Measurements from ENCODE around the gene RARA. TPM values are rescaled to one million over a fixed set of nuclear protein-coding genes. Genes with fewer than 3 reads are reported as not detected.
A peak's percentile ranks its signal among the peaks of the same experiment; 100 is the strongest.
"Not testable (repeated sequence)": the region's sequence is repeated elsewhere in the genome, so short reads cannot be mapped to it uniquely, and the experiment has no call there.

The RARA gene
- total RNA-seq, 1 donor from 2014 or later, result 9.2 TPM

DNA sequence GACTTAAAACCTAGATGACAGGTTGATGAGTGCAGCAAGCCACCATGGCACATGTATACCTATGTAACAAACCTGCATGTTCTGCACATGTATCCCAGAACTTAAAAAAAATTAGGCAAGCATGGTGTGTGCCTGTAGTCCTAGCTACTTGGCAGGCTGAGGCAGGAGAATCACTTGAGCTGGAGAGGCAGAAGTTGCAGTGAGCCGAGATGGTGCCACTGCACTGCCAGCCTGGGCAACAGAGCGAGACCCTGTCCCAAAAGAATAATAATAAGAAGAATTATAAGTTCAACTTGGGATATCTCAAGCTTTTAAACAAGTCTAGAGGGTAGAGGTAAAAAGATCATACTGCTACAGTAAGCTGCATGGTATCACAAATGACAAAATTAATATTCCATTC, 11.5 kb upstream of the RARA start:
- DNase-seq (ENCODE audit: low read depth, low spot score), result no peak

DNA sequence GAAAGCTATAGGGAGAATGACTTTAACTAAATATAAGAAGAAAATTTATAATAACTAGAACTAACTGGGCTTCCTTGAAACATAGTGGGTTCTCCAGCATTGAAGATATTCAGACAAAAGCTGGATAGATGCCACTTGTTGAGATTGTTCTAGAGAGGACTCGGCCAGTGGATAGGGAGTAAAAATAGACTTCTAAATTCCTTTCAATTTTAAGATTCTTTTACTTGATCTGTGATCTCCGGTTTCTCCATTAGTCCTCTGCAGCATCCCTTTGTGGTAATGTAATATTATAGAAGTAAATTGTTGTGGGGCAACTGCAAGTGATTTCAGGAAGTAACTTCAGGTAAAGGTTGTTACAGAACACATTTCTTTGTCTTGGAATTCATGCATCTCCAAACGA, 10.3 kb upstream of the RARA start:
- no peak for DNase-seq (ENCODE audit: low read depth, low spot score)

DNA sequence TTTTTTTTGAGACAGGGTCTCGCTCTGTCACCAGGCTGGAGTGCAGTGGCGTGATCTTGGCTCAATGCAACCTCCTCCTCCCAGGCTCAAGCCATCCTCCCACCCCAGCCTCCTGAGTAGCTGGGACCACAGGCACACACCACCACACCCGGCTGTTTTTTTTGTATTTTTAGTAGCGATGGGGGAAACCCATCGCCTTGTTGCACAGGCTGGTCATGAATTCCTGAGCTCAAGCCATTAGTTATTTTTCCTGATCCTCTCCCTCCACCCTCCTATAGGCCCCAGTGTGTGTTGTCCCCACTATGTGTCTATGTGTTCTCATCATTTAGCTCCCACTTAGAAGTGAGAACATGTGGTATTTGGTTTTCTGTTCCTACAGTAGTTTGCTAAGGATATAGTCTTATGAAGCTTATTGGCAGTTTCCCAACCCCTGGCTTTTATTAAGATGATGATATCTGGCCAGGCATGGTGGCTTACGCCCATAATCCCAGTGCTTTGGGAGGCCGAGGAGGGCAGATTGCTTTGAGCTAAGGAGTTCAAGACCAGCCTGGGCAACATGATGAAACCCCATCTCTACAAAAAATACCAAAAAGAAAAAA, 9.7 kb upstream of the RARA start:
- DNase-seq (ENCODE audit: low read depth, low spot score), result not testable (repeated sequence)

DNA sequence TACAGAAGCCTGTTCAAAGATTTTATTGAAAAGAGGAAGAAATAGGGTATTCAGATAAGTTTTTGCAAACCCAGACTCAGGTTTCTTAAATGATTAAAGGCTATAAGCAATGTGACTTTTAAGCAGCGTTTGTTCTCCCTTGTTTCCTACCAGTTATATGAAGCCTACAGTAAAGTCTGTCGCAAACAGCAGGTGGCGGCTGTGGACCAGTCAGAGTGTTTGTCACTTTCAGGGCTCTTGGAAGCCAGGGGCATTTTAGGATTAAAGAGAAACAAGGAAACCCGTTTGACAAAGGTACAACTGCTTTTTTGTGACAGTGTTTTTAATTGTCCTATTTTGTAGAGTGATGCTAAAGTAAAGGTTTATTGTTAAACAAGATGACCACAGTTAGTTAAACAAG, 7.7 kb upstream of the RARA start:
- DNase-seq (ENCODE audit: low read depth, low spot score), result no peak

DNA sequence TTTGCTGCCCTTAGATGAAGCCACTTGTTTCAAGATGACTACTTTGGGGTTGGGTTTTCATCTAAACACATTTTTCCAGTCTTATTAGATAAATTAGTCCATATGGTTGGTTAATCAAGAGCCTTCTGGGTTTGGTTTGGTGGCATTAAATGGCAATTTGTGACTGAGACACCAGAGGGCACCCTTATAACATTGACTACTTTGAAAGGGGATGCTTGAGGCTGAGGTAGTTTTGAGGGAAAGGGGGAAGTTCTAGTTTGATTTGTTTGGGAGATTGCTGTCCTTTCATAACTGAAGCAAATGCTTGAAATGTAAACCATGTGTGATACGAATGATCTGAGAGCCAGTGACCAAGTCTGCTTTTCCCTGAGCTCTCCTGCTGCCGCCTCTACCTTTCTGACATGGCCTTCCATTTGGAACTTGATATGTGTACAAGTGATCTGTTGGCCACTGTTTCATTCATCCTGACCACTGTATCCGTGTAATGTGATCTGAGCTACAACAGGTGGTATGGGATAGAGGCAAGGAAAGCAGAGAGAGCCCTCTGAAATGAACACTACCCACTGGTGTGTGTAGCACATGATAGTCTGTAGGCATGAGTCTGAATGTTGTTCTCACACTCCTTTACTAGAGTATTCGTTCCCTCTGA, 5.8 kb upstream of the RARA start:
- no peak for DNase-seq (ENCODE audit: low read depth, low spot score)

DNA sequence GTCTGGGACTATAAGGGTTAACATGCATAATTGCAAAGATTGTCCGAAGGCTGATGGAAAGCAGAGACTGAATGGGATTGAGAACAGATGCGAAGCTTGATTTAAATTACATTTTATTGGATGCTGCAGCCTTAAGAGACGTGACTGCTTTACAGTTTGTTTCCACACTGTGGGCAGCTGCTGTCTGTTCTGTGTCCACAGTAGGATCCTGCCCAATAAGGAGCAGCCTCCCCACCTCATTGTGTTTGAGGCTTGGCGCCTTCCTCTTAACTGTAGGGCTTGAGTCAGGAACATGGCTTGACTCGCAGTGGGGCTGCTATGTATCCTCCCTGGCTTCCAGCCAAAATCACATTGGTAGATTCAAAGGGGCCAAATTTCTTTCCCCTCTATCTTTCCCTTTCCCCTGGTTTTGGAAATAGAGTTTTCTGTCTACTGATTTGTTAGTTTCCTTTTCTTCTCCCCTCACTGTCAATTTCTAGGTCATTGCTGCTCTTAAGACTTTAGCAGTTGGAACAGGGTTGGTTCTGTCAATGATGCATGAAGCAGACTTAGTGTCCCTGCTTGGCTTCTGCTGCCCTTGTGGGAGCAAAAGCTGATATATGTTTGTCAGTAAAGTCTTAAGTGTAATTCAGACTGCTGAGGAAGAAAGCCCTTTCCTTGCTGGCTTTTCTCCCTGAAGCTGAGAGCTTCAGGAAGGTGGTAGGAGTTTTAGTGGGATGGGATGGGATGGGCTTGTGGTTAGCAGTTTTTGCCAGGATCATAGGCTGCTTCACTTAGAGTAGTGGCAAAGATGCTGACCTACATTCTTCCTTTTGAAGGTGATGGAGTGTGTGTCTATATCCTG, 5.0 kb upstream of the RARA start:
- DNase-seq (ENCODE audit: low read depth, low spot score), result no peak

DNA sequence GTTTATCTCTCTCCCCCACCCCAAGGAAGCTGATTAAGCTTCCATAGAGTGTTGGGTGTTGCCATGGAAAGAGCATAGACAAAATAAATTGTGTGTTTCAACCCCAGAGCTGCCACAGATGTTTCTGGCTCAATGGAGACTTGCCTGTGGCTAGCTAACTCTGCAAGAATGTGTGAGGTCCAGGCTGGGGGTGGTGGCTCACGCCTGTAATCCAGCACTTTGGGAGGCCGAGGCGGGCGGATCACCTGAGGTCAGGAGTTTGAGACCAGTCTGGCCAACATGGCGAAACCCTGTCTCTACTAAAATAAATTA, 4.5 kb upstream of the RARA start:
- not testable (repeated sequence) for DNase-seq (ENCODE audit: low read depth, low spot score)

DNA sequence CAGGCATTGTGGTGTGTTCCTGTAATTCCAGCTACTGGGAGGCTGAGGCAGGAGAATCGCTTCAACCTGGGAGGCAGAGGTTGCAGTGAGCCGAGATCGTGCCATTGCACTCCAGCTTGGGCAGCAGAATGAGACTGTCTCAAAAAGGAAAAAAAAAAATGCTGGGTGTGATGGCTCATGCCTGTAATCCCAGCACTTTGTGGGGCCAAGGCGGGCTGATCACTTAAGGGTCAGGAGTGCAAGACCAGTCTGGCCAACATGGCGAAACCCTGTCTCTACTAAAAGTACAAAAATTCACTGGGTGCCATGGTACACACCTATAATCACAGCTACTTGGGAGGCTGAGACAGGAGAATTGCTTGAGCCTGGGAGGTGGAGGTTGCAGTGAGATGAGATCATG, 4.1 kb upstream of the RARA start:
- not testable (repeated sequence) for DNase-seq (ENCODE audit: low read depth, low spot score)

DNA sequence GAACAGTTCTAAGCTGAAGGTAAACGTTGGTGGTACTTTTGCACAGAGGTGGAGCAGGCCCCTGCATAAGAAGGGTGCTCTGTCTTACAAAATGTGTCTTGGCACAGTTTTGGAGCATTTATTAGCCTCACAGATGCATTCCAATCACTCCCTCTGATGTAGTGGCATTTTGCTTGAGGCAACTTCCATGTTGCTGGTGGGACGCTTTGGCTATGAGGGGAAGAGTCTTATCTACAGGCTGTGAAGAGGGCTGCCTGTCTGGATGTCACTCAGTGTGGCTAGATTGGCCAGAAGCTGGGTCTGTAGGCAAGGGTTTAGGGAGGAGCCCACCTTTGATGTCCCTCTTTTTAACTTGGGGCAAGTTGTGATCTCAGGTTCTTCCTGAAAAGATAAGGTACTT, 2.6 kb upstream of the RARA start:
- DNase-seq (ENCODE audit: low read depth, low spot score), result no peak

DNA sequence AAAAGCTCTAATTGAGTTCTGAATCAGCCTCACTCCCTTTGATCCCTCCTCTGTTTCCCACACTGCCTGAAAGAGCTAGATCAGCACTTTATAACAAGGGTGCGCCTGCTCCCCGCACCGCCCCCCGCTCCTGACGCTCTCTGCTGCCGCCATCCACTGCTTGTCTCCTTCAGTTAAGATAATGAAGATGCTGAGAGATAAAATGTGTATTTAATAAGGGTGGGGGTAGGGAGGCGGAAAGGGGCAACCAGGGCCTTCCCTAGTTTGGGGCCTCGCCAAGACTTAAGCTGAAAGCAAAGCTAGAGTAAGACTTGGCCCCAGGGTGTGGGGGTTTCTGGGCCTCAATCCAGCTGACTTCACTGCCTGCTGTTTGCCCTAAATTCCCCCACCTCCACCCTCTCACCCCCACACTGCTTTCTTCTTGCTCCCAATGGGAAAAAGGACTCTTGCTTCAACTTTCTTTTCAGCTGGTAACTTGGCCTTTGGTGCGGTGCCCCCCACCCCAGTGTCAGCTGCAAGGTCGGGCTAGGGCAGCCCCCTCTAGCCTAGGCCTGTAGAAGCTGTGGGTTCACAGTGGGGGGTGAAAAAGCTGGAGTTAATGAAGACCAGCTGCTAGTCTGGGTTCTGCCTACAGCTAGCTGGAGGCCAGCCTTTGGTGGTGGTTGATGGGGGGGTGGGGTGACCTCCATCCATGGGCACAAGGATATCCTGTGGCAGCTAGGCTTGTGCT, 1.8 kb upstream of the RARA start:
- DNase-seq (ENCODE audit: low read depth, low spot score), result no peak

DNA sequence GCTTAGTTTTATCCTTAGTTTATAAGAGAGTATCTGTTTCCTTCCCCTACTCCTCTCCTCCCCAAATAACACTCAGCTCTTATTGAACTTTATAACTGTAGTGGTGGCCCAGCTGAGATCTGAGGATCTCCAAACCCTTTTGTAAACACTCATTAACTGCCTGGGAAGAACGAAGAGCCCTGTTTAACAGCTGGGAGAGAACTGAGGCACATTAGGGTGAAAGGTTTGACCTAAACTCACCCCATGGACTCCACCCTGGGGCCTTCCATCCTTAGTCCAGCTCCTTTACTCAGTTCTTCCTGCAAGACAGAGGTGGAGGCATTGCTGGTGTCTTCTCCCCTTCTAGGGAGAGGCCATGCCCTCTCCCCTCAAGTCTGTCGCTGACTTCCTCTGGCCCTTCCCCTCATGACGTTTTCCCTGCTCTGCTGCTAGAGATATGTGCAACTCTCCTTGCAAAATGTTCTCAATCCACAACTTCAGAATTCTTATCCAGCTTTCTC, 1.2 kb upstream of the RARA start:
- no peak for DNase-seq (ENCODE audit: low read depth, low spot score)

DNA sequence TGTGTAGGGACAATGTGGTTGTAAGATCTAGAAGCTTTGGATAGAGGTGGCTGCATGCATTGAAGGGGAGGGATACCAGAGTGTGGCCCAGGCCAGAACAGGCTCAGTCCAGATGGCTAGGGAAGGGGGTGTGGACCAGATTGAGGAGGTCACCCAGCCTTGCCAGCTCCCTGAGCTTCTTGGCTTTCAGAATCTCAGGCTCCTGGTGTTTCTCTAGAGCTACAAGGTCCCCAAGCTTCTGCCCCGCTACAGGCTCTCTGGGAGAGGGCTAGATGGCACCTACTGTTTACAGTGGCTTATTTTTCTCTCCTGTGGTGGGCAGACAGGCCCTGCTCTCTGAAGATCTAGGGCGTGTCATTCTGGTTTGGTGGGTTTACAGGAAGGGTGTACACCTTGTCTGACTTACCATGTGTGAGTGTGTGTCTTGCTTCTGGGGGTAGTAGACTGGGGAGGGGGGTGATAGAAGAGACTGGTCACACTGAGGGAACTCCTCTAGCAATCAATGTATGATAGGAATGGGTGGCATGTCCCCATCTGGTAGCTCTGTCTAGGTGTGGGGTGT, 1.1 kb downstream of the RARA start:
- no peak for DNase-seq (ENCODE audit: low read depth, low spot score)

DNA sequence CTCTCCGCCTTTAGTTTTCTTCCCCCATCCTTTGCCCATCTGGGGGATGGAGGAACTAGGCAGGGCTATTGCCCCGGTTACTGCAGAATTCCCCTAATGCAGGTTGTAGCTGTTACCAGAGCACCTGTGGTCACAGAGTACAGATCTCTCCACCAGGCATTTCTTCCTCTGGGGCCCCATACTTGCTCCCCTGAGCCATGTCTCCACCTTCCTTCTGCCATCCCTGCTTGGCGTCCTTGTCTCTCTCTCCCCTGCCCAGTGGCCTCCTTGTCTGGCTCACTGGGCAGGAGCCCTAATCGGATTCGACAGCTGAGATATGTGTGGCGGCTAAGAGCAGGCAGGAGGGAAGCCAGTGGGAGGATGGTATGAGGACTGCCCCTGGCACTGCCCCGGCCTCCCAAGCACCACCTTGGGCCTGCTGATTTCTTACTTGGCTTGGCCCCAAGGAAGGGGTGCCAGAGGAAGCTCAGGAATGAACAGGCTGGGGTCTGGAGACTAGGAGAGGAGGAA, 2.0 kb downstream of the RARA start:
- no peak for DNase-seq (ENCODE audit: low read depth, low spot score)

DNA sequence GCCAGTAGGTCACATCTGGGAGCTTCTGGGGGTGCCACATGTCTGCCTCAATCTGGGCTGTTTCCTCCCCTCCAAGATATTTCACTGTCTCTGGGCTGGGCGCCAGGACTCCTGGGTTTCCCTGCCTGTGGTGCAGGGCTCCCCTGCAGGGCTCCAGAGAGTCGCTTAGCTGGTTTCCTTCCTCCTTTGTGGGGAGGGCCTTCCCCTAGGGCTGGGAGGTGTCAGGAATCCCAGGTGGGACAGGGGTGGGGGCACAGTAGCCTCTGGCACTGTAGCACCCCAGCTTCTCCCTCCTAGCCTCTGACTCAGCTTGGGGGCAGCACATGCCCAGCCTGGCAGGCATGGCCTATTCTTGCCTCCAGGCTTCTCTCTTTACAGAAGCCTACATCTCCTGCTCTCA, 2.6 kb downstream of the RARA start:
- DNase-seq (ENCODE audit: low read depth, low spot score), result no peak

DNA sequence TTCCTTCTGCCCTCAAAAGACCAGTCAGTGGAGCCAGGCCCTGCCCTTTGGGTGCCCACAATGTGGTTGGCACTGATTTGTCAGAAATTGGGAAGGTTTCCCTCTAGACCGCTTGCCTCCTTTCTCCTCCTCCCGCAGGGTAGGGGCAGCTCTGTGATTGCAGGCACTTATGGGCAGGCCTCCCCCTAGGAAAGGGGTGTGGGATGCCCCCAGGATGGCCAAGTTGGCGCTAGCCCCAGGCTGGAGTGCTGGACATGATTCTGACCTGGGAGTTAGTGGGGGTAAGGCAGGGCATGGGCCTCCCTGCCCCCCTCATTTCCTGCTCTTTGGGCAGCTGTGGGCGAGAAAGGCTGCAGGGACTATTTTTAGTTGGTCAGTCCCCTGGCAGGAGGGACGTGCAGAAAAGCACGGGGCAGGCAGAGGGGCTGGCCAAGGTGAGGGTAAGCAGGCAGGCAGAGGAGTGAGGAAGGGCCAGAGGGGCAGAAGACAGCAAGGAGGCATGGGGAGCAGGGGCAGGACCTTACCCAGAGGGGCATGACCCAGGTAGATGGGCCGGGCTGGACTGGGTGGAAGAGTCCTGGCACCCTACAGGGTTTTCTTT, 3.3 kb downstream of the RARA start:
- no peak for DNase-seq (ENCODE audit: low read depth, low spot score)

DNA sequence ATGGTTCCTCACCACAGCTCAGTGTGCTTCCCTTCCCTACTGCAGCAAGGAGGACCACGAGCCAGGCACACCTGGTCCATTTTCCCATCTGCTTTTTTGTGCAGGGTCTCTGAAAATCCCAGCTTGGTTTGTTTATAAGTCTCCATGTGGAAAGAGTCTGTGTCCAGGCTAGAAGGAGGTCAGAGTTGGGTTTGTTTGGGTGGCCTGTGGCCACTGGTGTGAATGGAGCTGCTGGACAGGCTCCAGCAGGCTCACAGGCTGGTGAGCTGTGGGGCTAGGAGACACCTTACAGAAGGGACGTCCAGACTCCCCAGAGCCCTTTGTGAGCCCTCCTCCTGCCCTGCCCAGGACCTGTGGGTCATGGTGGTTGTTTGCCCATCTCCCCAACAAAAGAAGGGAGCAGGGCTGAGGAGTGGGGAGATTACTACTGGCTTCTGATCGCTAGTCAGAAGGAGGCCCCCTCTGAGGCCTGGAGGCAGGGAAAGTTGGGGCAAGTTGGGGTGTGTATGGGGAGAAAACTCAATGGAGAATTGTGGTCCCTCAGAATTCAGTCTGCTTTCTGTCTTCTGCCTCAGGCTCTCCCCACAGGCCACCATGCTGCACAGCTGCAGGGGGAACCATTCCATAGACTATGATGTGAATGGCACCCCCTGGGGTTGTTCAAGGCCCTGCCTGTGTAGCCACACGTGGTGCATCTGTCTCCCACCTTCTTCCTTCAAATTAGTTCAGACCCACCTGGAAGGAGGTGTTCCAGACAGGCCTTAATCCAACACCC, 4.1 kb downstream of the RARA start:
- no peak for DNase-seq (ENCODE audit: low read depth, low spot score)

DNA sequence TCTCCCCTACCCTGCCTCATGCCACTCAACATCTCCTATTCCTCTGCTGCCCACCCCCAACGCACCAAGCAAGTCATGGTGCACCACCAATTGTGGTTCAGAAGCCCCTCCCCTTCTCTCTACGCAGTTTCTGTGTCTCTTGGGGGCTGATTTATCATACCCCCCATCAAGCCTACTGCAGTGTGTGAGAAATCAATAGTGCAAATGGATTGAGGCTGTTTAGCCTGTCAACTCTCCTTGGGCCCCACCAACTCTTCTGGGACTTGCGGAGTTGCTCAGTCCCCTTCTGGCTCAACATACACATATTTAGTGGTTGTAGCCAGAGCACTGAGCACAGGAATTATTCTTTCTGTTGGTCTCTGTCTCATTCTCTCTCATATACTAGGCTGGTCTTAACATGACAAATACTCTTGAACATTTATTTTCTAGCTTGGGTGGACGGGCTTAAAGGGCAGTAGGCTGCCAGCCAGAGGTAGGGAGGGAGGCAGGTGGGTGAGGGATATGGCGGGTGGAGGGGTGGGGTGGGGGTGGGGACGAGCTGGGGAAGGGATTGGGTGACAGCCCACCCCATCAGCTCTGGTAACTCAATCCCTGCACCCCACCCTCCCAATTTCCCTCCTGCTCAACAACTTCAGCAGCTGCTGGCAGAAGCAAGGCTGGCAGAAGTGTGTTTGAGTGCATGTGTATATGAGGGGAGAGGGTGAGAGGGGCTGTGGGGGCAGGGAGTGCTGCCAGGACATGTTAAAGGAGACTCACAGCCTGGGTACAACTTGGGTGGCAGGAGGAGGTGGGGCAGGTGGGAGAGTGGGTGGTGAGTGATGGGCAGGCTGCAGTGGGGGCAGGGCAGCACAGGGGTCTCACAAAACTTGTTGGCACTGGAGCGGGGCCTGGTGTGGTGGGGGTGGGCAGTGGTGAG, 4.9 kb downstream of the RARA start:
- no peak for DNase-seq (ENCODE audit: low read depth, low spot score)

DNA sequence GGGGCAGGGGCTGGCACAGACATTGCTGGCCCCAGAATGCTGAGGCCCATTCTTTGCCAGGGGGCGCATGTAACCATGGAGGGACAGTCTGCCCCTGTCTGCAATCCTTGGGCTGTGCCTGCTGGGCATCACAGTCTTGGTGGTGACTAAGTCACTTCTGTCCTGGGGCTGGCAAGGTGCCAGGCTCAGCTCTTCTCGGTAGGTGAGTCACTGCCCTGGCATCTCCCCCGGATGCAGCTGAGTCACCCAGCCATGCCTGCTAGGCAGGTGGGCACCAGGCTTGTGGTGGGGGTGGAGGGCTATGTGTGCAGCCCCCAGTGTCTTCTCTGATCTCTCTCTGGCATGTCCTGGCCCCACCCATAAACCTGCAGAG, 5.6 kb downstream of the RARA start:
- peak; percentile 88 for DNase-seq (ENCODE audit: low read depth, low spot score)

DNA sequence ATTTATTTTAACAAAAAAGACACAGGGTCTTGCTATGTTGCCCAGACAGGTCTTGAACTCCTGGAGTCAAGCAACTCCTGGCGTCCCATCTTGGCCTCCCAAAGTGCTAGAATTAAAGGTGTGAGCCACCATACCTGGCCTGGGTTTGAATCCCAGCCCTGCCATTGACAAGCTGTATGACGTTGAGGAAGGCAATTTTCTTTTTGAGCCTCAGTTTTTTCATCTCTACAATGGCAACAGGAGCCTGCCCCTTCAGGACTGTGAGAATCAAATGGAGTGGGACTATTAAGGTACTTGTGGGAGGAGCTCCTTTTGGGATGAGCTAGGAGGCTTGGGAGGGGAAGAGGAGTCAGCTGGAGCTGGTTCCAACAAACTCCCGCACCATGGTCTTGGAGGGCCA, 6.2 kb downstream of the RARA start:
- no peak for DNase-seq (ENCODE audit: low read depth, low spot score)

Measured in pulmonary artery endothelial cell (primary cell).